Esophagus muscularis mucosa (tissue), 4 donors: Measurements from ENCODE around the gene DOCK2. TPM values are rescaled to one million over a fixed set of nuclear protein-coding genes. Genes with fewer than 3 reads are reported as not detected.

Experiments used
- DNase-seq: peaks from one replicate; pipeline ENCODE4 v3.0.0-alpha.2; 2017; ENCODE audit errors: extremely low spot score
- H3K27ac ChIP-seq, 4 donors: fragments of 200-600 bp; sonication (generic); replicated peaks in 1 of 4; 1 replicate in 3 of 4; 2 replicates in 1 of 4; pipeline ENCODE4 v1.5.1; 2016 to 2019; ENCODE audit warnings: mild to moderate bottlenecking in 1 of 4
- H3K27me3 ChIP-seq, 4 donors: fragments of 200-600 bp; sonication (generic); one replicate each; pipeline versions ENCODE4 v1.5.1 to v1.6.0; 2016 to 2019
- H3K36me3 ChIP-seq, 4 donors: fragments of 200-600 bp; sonication (generic); one replicate each; pipeline ENCODE4 v1.5.1; 2016 to 2019
- H3K4me1 ChIP-seq, 4 donors: fragments of 200-600 bp; sonication (generic); one replicate each; pipeline ENCODE4 v1.5.1; 2016 to 2019
- H3K4me3 ChIP-seq, 4 donors: fragments of 200-600 bp; sonication (generic); 1 replicate in 2 of 4; 2 replicates in 2 of 4; pipeline ENCODE4 v1.5.1; 2016 to 2019; ENCODE audit warnings: mild to moderate bottlenecking in 4 of 4, moderate library complexity in 1 of 4
- H3K9me3 ChIP-seq, 4 donors: fragments of 200-600 bp; sonication (generic); 1 replicate in 3 of 4; 2 replicates in 1 of 4; pipeline ENCODE4 v1.5.1; 2016 to 2019
- EP300 ChIP-seq: sonication (generic); formaldehyde crosslinking; IDR thresholded peaks from one replicate; pipeline ENCODE4 v1.6.1; 2017; ENCODE audit warnings: antibody characterized with exemption
- POLR2A ChIP-seq: fragments of 450-650 bp; IDR thresholded peaks from one replicate; pipeline ENCODE4 v1.6.1; 2017; ENCODE audit warnings: antibody characterized with exemption, moderate library complexity, mild to moderate bottlenecking, low read depth
- POLR2AphosphoS5 ChIP-seq, 2 donors: sonication (generic); formaldehyde crosslinking; IDR thresholded peaks; one replicate each; pipeline ENCODE4 v1.6.1; 2017; ENCODE audit warnings: antibody characterized with exemption in 2 of 2
- WGBS: methylation state at CpG from one replicate; pipeline ENCODE4 v1.1.5; 2018; 5-methylcytosine and 5-hydroxymethylcytosine counted together
- intact Hi-C: fragments of 100-400 bp; cut with DNase I; formaldehyde crosslinking; loops from one replicate; pipeline ENCODE4 v1.15.1; 2023
- total RNA-seq, 4 donors: library from RNA; depleted of rRNA; stranded (reverse); fragments of >200 nt; gene quantifications; one replicate each; pipeline versions ENCODE4 v1.1.0 to v1.2.1, GENCODE V29; 2016
- TF ChIP-seq, protein P1 (sequence below), 3 experiments: fragments of 200-600 bp in 2 of 3; fragments of 450-650 bp in 1 of 3; sonication (generic) in 2 of 3; IDR thresholded peaks; one replicate each; pipeline ENCODE4 v1.5.1; 2017 to 2019; ENCODE audit warnings: antibody characterized with exemption in 3 of 3, mild to moderate bottlenecking in 2 of 3, moderate library complexity in 1 of 3

DOCK2 gene
- total RNA-seq, 4 donors from 2014 or later, result 9.2 to 18.3 (median 13.7) TPM

DNA sequence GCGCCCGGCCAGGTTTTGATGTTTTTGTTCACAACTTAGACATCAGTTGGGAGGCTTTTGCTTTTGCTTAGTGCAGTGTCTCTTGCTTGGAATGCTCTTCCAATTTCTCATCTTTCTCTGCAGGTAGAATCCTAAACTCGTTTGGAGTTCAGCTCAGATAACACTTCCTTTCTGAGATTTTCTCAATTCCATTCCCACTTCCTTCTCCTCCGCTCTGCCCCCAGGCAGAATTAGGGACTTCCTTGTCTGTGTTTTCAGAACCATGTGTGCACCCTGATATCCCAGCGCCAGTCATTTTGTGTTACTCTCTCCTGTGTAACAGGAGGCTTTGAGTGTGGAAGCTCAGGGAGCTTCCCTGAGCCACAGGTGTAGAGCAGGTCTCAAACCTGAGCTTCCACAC is 172.2 kb downstream of the DOCK2 start:
- 65% methylated on average over 5 of the region's 5 CpGs for WGBS
- Histone ChIP-seq H3K27me3 (peaks cover 0 to 28% (median 0%) of the 10 kb centered on the region in 4 donors), H3K4me3 (no peak overlapping the region), H3K9me3 (no peaks in the 10 kb centered on the region), H3K4me1 (no peaks in the 10 kb centered on the region), H3K36me3 (no peaks in the 10 kb centered on the region), H3K27ac (no peak overlapping the region)
- DNase-seq, result no peak
- TF ChIP-seq, protein P1, sequence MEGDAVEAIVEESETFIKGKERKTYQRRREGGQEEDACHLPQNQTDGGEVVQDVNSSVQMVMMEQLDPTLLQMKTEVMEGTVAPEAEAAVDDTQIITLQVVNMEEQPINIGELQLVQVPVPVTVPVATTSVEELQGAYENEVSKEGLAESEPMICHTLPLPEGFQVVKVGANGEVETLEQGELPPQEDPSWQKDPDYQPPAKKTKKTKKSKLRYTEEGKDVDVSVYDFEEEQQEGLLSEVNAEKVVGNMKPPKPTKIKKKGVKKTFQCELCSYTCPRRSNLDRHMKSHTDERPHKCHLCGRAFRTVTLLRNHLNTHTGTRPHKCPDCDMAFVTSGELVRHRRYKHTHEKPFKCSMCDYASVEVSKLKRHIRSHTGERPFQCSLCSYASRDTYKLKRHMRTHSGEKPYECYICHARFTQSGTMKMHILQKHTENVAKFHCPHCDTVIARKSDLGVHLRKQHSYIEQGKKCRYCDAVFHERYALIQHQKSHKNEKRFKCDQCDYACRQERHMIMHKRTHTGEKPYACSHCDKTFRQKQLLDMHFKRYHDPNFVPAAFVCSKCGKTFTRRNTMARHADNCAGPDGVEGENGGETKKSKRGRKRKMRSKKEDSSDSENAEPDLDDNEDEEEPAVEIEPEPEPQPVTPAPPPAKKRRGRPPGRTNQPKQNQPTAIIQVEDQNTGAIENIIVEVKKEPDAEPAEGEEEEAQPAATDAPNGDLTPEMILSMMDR (IDR thresholded peaks at IDR 0.05), result no peak
- TF ChIP-seq POLR2AphosphoS5 (IDR thresholded peaks at IDR 0.05) (no peak), POLR2A (no peak), EP300 (no peak)
- intact Hi-C loops, result no loop called here

DNA sequence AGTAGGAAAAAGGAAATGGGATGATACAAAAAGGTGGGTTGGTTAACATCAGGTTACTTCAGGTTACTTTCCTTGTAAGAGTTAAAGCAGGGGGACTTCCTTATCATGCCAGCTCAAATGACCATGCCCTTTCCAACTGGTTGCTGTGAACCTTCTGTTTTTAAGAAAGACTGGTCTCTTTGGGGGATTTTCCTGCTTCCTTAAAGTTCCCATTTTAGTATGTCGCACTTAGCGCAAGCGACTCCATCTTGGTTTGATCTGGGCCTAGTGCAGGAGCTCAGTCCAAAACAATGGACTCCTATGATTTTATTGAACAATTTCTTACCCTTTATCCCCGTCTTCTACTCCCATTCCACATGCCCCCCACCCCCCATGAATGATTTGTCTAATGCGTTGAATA is 173.4 kb downstream of the DOCK2 start:
- no peak for TF ChIP-seq POLR2A
- TF ChIP-seq EP300, result no peak
- TF ChIP-seq, protein P1 (IDR thresholded peaks at IDR 0.05), result no peak
- TF ChIP-seq POLR2AphosphoS5 (IDR thresholded peaks at IDR 0.05), result no peak
- intact Hi-C loops, result no loop called here
- no peak overlapping the region for H3K27ac ChIP-seq
- H3K4me3 ChIP-seq, result no peak overlapping the region
- no peak for DNase-seq
- peaks cover 0 to 24% (median 0%) of the 10 kb centered on the region in 4 donors for H3K27me3 ChIP-seq
- no peaks in the 10 kb centered on the region for H3K4me1 ChIP-seq
- WGBS, result 98% methylated on average over 5 of the region's 5 CpGs
- no peaks in the 10 kb centered on the region for H3K36me3 ChIP-seq
- H3K9me3 ChIP-seq, result no peaks in the 10 kb centered on the region

DNA sequence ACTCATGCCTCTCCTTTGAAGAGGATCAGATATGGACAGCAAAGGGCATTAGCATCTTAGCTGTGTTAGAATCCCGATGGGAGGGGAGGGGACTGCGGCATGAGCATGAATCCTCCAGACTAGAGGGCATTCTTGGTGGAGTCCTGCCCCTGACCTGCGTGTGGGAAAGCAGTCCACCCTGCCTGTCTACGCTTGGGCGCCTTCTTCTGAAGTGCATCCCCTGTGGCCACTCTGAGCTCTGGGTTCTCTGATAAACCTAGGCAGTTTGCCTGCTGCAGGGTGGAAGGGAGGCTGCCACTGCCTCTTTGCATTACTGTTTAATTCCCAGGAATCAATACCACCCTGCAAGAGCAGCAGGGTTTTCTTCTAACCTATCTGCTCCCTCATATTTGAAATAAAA is 173.9 kb downstream of the DOCK2 start:
- H3K9me3 ChIP-seq, result no peaks in the 10 kb centered on the region
- no peaks in the 10 kb centered on the region for H3K36me3 ChIP-seq
- DNase-seq, result no peak
- H3K27me3 ChIP-seq, result peaks cover 0 to 23% (median 0%) of the 10 kb centered on the region in 4 donors
- no peaks in the 10 kb centered on the region for H3K4me1 ChIP-seq
- WGBS, result 85% methylated on average over 5 of the region's 5 CpGs
- H3K27ac ChIP-seq, result no peak overlapping the region
- no peak overlapping the region for H3K4me3 ChIP-seq
- TF ChIP-seq POLR2AphosphoS5 (IDR thresholded peaks at IDR 0.05) (no peak), EP300 (no peak), POLR2A (no peak)
- TF ChIP-seq, protein P1 (IDR thresholded peaks at IDR 0.05), result no peak
- intact Hi-C loops, result no loop called here

DNA sequence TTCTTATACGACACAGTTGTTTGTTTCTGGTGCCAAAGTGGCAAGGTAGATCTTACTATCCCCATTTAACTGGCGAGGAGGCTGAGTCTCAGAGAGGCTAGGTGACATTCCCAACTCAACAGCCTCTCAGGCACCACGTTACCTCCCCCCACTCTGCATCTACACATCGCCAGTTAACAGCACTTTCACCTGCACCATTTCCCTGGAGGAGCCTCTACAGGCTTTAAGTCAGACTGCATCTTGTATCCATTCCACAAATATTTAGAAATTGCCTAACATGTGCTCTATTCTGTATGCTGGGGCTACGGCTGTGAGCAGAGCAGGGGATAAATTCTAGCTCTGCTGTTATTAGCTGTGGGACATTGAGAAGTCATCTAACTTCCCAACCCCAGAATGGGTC is 174.6 kb downstream of the DOCK2 start:
- peaks cover 0 to 19% (median 0%) of the 10 kb centered on the region in 4 donors for H3K27me3 ChIP-seq
- no peak overlapping the region for H3K27ac ChIP-seq
- no peak for TF ChIP-seq EP300
- TF ChIP-seq POLR2A, result no peak
- WGBS, result 71% methylated on average over 5 of the region's 5 CpGs
- no peak overlapping the region for H3K4me3 ChIP-seq
- H3K36me3 ChIP-seq, result no peaks in the 10 kb centered on the region
- DNase-seq, result no peak
- no peaks in the 10 kb centered on the region for H3K9me3 ChIP-seq
- intact Hi-C loops, result no loop called here
- H3K4me1 ChIP-seq, result no peaks in the 10 kb centered on the region

DNA sequence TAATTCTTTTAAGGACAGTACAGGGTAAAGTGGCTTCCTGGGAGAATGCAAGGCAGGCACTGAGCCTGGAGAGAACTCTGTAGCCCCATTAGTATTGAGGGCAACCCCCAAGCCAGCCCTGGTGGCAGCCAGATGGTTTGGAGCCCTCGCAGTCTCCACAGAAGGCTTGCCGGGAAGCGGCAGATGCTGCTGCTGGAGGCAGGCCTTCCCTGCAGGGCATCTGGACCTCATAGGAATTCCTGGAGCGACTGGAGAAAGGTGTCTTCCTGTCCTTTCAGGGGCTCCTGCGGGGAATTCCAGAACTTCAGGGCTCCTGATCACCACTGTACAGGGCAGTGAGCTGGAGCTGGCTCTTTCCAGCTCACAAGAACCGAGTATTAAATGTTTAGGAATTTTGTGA is 175.7 kb downstream of the DOCK2 start:
- Histone ChIP-seq H3K27ac (no peak overlapping the region), H3K36me3 (no peaks in the 10 kb centered on the region), H3K4me1 (no peaks in the 10 kb centered on the region), H3K27me3 (peaks cover 0 to 12% (median 0%) of the 10 kb centered on the region in 4 donors), H3K4me3 (no peak overlapping the region), H3K9me3 (no peaks in the 10 kb centered on the region)
- no peak for TF ChIP-seq EP300
- TF ChIP-seq POLR2AphosphoS5 (IDR thresholded peaks at IDR 0.05), result no peak
- TF ChIP-seq POLR2A, result no peak
- TF ChIP-seq, protein P1 (IDR thresholded peaks at IDR 0.05), result no peak
- intact Hi-C loops, result no loop called here
- whole genome bisulfite sequencing, result 67% methylated on average over 5 of the region's 6 CpGs
- DNase-seq, result no peak
